Duodenal mucosa (tissue), 2 donors: ENCODE data around the gene CLDN6.

ENCODE experiments used
- H3K27ac ChIP-seq: one replicate; pipeline ENCODE4 v1.7.0; 2013; ENCODE audit warnings: low read depth, low read length
- H3K27me3 ChIP-seq, 2 donors: one replicate each; pipeline ENCODE4 v1.7.0; 2013; ENCODE audit warnings: low read length in 2 of 2, control low read depth in 1 of 2; ENCODE audit not compliant: insufficient read depth in 2 of 2, control insufficient read depth in 1 of 2
- H3K36me3 ChIP-seq, 2 donors: one replicate each; pipeline ENCODE4 v1.7.0; 2013; ENCODE audit warnings: low read length in 2 of 2, control low read depth in 1 of 2; ENCODE audit not compliant: insufficient read depth in 2 of 2, control insufficient read depth in 1 of 2
- H3K4me1 ChIP-seq, 2 donors: one replicate each; pipeline ENCODE4 v1.7.0; 2013; ENCODE audit warnings: low read length in 2 of 2, control low read depth in 1 of 2; ENCODE audit not compliant: insufficient read depth in 2 of 2, control insufficient read depth in 1 of 2
- H3K4me3 ChIP-seq, 2 donors: one replicate each; pipeline ENCODE4 v1.7.0; 2013; ENCODE audit warnings: low read length in 2 of 2, low read depth in 1 of 2
- H3K9ac ChIP-seq, 2 donors: one replicate each; pipeline ENCODE4 v1.7.0; 2013; ENCODE audit warnings: low read length in 2 of 2, low read depth in 1 of 2
- H3K9me3 ChIP-seq, 2 donors: one replicate each; pipeline ENCODE4 v1.7.0; 2013; ENCODE audit warnings: low read length in 2 of 2, control low read depth in 1 of 2; ENCODE audit not compliant: control insufficient read depth in 1 of 2

Gene CLDN6

DNA sequence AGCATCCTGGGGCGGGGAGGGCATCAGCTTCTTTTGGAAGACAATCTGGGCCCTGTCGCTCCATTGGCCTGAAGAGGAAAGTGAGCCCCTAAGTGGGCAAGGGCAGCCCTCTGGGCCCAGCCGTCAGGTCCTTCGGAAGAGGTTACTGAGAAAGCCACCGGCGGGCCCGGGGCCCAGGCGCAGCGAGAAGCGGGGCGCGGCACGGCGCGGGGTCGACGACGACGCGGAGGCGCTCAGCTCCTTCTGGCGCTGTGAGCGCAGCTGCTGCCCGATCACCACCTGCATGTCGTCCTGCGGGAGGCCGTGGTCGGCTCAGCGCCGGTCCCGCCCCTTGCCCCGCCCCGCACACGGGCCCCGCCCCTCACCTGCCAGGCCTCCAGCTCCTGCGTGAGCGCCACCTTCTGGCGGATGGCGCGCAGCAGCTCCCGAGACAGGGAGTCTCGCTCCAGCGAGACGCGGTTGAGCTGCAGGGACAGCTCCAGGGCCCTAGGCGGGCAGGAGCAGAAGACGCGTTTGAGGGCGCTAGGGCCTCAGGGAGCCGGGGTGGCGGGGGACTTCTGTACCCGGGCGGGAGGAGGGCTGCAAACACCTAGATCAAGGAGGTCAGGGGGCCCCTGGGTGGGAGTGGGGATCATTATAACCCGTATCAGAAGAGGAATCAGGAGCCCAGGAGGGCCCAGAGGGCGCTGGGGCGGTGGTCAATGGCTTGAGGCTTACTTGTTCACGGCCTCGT lies 10.2 kb upstream of the CLDN6 start:
- no peaks in the 10 kb centered on the region for H3K9me3 ChIP-seq
- H3K27me3 ChIP-seq = peaks cover 17 to 25% of the 10 kb centered on the region in 2 donors
- H3K27ac ChIP-seq = no peak overlapping the region
- peaks cover 25 to 32% of the 10 kb centered on the region in 2 donors for H3K4me1 ChIP-seq
- peaks cover 13 to 20% of the 10 kb centered on the region in 2 donors for H3K36me3 ChIP-seq
- H3K4me3 ChIP-seq = no peak overlapping the region
- H3K9ac ChIP-seq = no peak overlapping the region

DNA sequence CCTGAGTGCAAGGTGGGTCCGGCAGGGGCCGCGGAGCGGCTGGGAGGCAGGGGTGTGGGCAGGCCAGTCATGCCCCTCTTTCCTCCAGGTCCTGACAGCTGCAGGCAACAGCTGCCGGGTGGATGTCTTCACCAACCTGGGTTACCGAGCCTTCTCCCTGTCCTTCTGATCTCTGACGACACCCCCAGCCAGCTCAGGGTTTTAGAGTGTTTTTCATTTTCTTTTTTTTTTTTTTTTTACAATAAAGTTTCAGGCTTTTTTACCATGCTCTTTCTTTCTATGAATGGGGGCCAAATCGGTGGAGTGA lies 9.5 kb upstream of the CLDN6 start:
- Histone ChIP-seq H3K4me1 (peaks cover 28 to 36% of the 10 kb centered on the region in 2 donors), H3K27ac (no peak overlapping the region), H3K4me3 (no peak overlapping the region), H3K9me3 (no peaks in the 10 kb centered on the region), H3K27me3 (peaks cover 17 to 21% of the 10 kb centered on the region in 2 donors), H3K9ac (no peak overlapping the region), H3K36me3 (peaks cover 13 to 20% of the 10 kb centered on the region in 2 donors)

DNA sequence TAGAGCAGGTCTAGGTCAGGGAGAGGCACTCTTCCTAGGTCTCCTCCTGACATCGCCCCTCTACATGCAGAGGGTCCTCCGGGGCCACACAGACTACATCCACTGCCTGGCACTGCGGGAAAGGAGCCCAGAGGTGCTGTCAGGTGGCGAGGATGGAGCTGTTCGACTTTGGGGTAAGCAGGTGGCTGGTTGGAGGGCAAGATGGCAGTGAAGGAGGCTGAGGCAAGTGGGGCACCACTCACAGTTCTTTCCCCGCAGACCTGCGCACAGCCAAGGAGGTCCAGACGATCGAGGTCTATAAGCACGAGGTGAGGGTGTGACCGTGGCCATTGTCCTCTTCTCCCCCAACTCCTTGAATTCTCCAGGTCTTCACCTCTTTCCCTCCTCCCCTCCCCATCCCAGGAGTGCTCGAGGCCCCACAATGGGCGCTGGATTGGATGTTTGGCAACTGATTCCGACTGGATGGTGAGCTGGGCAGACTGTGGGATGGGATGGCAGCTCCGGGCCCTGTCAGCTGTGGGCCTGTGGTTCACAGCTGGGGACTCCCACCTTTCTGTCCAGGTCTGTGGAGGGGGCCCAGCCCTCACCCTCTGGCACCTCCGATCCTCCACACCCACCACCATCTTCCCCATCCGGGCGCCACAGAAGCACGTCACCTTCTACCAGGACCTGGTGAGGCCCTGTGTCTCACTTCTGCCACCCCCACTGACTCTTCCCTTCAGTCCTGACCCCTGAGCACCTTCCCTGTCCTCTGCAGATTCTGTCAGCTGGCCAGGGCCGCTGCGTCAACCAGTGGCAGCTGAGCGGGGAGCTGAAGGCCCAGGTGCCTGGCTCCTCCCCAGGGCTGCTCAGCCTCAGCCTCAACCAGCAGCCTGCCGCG lies 8.9 kb upstream of the CLDN6 start:
- Histone ChIP-seq H3K4me3 (no peak overlapping the region), H3K36me3 (peaks cover 13 to 20% of the 10 kb centered on the region in 2 donors), H3K9ac (no peak overlapping the region), H3K4me1 (peaks cover 28 to 37% of the 10 kb centered on the region in 2 donors), H3K9me3 (no peaks in the 10 kb centered on the region), H3K27ac (no peak overlapping the region), H3K27me3 (peaks cover 17 to 19% of the 10 kb centered on the region in 2 donors)

DNA sequence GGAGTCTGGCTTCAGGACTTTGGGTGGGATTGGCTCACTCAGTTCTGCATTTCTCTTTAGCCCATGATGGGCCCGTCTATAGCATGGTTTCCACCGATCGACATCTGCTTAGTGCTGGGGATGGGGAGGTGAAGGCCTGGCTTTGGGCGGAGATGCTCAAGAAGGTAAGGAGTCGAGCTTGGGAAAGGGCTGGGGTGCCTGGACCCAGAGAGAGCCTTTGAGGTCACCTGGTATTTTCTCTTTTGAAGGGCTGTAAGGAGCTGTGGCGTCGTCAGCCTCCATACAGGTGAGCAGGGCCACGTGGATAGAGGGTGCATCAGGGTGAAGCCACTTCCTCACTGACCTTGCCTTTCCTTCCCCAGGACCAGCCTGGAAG lies 8.0 kb upstream of the CLDN6 start:
- H3K27me3 ChIP-seq = peaks cover 17 to 19% of the 10 kb centered on the region in 2 donors
- no peak overlapping the region for H3K4me3 ChIP-seq
- no peaks in the 10 kb centered on the region for H3K9me3 ChIP-seq
- H3K36me3 ChIP-seq = peaks cover 13 to 20% of the 10 kb centered on the region in 2 donors
- H3K9ac ChIP-seq = no peak overlapping the region
- peaks cover 33 to 39% of the 10 kb centered on the region in 2 donors for H3K4me1 ChIP-seq
- no peak overlapping the region for H3K27ac ChIP-seq

DNA sequence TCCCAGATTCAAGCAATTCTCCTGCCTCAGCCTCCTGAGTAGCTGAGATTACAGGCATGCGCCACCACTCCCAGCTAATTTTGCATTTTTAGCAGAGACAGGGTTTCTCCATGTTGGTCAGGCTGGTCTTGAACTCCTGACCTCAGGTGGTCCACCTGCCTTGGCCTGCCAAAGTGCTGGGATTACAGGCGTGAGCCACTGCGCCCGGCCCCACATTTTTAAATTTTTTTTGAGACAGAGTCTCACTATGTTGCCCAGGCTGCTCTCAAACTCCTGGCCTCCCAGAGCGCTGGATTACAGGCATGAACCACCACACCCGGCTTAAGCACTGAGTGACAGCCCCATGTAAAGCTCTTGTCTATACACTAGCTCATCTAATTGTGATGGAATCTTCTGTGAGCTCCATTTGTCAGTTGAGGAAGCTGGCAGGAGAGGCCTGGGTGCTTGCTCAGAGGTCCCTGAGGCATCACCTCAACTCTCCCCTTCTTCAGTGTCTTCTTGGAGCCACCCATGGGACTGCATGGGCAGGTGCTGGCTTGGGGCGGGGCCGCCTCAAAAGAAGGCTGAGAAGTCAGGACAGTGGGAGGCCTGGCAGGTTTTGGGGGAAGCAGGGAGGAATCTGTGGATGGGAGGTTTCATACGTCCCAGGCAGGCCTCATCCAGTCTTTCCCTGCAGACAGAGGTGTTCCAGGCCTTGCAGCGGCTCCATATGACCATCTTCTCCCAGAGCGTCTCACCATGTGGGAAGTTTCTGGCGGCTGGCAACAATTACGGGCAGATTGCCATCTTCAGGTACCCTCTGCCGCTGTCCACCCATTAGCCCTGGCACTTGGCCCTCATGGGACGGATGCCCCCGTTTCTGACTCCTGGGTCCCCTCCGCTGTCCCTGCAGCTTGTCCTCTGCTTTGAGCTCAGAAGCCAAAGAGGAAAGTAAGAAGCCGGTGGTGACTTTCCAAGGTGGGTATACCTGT lies 7.3 kb upstream of the CLDN6 start:
- Histone ChIP-seq H3K9me3 (no peaks in the 10 kb centered on the region), H3K9ac (no peak overlapping the region), H3K27me3 (peaks cover 11 to 15% of the 10 kb centered on the region in 2 donors), H3K27ac (no peak overlapping the region), H3K4me1 (peaks cover 33 to 39% of the 10 kb centered on the region in 2 donors), H3K4me3 (no peak overlapping the region), H3K36me3 (peaks cover 13 to 20% of the 10 kb centered on the region in 2 donors)

DNA sequence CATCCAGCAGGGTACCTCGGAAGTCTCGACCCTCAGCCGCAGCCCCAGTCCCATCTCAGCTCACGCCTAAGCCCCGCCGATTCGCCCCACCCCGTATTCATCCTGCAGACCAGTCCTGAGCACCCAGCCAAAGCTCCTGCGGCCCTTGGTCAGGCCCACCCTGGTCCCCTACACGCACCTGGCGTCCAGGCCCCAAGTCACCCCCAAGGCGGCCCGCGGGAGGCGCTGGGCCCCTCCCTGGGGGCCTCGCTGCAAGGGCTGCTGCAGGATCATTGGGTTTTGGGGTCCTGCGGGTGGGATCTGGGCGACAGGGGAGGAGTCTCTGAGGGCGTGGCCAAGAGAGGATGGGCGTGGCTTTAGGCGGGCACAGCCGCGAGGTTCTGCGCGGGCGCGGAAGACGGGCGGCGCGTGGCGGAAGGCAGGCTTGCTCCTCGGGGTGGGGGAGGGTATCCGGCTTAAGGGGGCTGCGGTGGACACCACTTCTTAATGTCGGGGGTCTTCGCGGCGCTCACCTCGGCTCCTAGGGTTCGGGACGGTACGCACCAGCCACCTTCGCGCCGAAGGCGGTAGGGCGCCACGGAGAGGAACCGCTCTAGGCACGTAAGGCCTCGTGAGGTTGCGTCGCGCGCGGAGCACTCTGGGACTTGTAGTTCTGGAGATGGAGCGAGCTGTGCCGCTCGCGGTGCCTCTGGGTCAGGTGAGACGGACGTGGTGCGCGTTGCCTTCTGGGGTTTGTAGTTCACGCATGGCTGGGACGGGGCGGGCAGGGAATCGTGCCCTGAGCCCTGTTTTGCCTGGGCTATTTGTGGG lies 5.9 kb upstream of the CLDN6 start, which contains the start of the genes HCFC1R1 and THOC6:
TSS of gene HCFC1R1 (minus strand) at position 274 of the 810 bp plus-strand sequence. CDS start at position 273, 1 bp downstream.
TSS of gene THOC6 (plus strand) at position 367 of the 810 bp plus-strand sequence. CDS start at position 659, 292 bp downstream.
- Histone ChIP-seq H3K4me1 (peaks cover 33 to 37% of the 10 kb centered on the region in 2 donors), H3K36me3 (peaks cover 13 to 20% of the 10 kb centered on the region in 2 donors), H3K27ac (peak within 1 kb of the TSS; percentile 95), H3K27me3 (peaks cover 0 to 3% of the 10 kb centered on the region in 2 donors), H3K4me3 (peak within 1 kb of the TSS; percentile 73 to 80), H3K9ac (peak within 1 kb of the TSS; percentile 76 to 80), H3K9me3 (no peaks in the 10 kb centered on the region)

DNA sequence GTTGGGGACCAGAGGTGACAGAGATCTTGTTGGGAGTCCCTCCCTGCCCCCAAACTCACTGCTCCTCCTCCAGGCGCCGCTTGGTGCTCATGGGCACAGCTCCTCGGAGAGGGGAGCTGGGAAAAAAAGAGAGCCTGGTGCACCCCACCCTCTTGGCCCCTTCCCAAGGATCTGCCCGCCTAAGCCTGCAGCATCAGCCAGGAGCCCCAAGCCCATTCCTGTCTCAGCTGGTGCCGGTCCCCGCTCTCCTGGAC lies 5.4 kb upstream of the CLDN6 start:
- peak overlapping the region; percentile 73 to 80 for H3K4me3 ChIP-seq
- no peaks in the 10 kb centered on the region for H3K27me3 ChIP-seq
- peak overlapping the region; percentile 76 to 80 for H3K9ac ChIP-seq
- peaks cover 29 to 37% of the 10 kb centered on the region in 2 donors for H3K4me1 ChIP-seq
- peaks cover 13 to 20% of the 10 kb centered on the region in 2 donors for H3K36me3 ChIP-seq
- peak overlapping the region; percentile 95 for H3K27ac ChIP-seq
- no peaks in the 10 kb centered on the region for H3K9me3 ChIP-seq

DNA sequence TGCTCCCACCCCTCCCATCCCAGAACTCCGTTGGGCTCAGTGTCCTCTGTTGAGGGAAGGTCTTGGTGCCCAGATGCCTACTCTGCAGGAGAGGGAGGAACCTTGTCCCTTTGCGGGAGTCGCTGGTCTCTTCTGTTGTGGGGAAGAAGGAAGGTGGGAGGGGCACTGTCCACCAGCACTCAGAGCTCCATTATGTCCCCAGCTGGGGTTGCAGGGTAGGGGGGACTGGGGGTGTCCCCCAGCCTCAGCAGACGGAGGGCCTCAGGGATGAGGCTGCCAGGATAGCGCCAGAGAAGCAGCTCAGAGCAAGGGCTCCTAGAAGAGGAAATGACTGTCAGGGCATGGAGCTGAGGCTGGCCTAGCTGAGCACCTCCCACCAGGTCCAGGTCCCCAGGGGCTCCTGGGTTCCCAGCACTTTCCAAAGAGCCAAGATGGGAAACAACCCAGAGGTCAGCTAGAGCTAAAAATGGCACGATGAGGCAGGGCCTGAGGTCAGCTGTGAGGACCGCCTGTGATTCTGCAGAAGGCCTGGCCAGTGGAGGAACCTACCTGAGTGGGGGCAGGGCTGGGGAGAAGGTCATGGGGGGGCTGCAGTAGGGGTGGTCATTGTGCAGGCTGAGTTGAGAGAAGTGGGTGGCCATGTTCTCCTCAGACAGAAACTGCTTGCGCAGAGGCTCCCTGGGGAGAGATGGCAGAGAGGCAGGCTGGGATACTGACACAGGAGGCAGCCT lies 4.9 kb upstream of the CLDN6 start:
- H3K27ac ChIP-seq = peak overlapping the region; percentile 95
- H3K27me3 ChIP-seq = no peaks in the 10 kb centered on the region
- H3K4me3 ChIP-seq = peak overlapping the region; percentile 73 to 80
- H3K9me3 ChIP-seq = no peaks in the 10 kb centered on the region
- peaks cover 30 to 36% of the 10 kb centered on the region in 2 donors for H3K4me1 ChIP-seq
- H3K36me3 ChIP-seq = peaks cover 13 to 20% of the 10 kb centered on the region in 2 donors
- peak overlapping the region; percentile 76 to 80 for H3K9ac ChIP-seq
